Measurements from ENCODE around the gene ADGRA3.

The ADGRA3 gene

GRCh38 chr4:22501715-22502095 is 14.2 kb downstream of the ADGRA3 start:
- no peak for TF ChIP-seq GABPA (IDR thresholded peaks at IDR 0.05; ENCODE audit: low read depth)
- no peak for TF ChIP-seq POLR2AphosphoS5 (IDR thresholded peaks at IDR 0.05; ENCODE audit: low read depth)
- Histone ChIP-seq H3K4me3 (replicated peaks; ENCODE audit: insufficient read depth, low read length) (no peak overlapping the region), H3K27ac (replicated peaks) (no peak overlapping the region), H3K27me3 (ENCODE audit: insufficient read depth, poor library complexity, severe bottlenecking) (no peaks in the 10 kb centered on the region)
- no peak for DNase-seq (ENCODE audit: low read depth in 1 of 2, low spot score in 1 of 2)

DNA sequence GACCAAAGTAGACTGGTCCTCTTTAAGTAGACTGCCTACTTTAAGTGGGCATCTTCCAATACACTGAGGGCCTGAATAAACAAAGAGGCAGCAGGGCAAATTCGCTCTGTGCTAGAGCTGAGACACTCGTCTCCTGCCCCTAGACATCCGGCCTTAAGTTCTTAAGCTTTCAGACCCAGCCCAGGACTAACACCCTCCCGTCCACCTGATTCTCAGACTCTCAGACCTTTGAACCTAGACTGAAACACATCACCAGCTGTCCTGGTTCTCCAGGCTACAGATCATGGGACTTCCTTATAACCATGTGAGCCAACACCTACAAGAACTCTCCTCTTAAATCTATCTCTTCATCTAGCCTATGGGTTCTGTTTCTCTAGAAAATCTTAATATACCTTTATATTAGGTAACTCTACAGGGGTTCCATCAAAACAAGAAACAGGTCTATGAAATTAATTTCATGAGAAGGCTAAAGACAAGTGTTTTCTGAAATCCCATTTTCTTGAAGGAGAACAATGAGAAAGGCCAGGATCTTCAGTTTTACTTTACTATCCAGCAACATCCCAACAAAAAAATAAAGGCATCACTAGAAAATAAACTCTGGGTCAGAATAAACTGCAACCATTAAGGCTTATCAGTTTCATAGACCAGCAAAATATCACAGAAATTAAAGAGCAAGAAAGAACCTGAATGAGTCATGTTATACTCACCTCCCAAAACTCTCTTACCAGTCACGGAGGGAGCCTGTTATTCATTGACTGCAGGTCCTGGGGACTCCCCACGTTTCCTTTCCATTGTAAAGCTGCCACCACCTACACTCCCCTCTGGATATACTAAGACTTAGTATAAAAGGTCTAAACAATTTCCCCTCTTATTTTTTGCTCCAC is 14.8 kb downstream of the ADGRA3 start:
- H3K27ac ChIP-seq (replicated peaks): no peak overlapping the region
- TF ChIP-seq GABPA (IDR thresholded peaks at IDR 0.05; ENCODE audit: low read depth): no peak
- TF ChIP-seq REST (IDR thresholded peaks at IDR 0.05; ENCODE audit: insufficient replicate concordance, low read depth): no peak
- TF ChIP-seq POLR2AphosphoS5 (IDR thresholded peaks at IDR 0.05; ENCODE audit: low read depth): no peak
- TF ChIP-seq, protein P1, sequence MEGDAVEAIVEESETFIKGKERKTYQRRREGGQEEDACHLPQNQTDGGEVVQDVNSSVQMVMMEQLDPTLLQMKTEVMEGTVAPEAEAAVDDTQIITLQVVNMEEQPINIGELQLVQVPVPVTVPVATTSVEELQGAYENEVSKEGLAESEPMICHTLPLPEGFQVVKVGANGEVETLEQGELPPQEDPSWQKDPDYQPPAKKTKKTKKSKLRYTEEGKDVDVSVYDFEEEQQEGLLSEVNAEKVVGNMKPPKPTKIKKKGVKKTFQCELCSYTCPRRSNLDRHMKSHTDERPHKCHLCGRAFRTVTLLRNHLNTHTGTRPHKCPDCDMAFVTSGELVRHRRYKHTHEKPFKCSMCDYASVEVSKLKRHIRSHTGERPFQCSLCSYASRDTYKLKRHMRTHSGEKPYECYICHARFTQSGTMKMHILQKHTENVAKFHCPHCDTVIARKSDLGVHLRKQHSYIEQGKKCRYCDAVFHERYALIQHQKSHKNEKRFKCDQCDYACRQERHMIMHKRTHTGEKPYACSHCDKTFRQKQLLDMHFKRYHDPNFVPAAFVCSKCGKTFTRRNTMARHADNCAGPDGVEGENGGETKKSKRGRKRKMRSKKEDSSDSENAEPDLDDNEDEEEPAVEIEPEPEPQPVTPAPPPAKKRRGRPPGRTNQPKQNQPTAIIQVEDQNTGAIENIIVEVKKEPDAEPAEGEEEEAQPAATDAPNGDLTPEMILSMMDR (IDR thresholded peaks at IDR 0.05; ENCODE audit: insufficient read depth, low read length): no peak
- no peak for TF ChIP-seq SPI1 (IDR thresholded peaks at IDR 0.05; ENCODE audit: borderline replicate concordance, low read depth)
- DNase-seq (ENCODE audit: low read depth in 1 of 2, low spot score in 1 of 2): no peak
- H3K27me3 ChIP-seq (ENCODE audit: insufficient read depth, poor library complexity, severe bottlenecking): no peaks in the 10 kb centered on the region
- no peak overlapping the region for H3K4me3 ChIP-seq (replicated peaks; ENCODE audit: insufficient read depth, low read length)

- Histone ChIP-seq H3K4me3 (replicated peaks; ENCODE audit: insufficient read depth, low read length) (no peak overlapping the region), H3K27me3 (ENCODE audit: insufficient read depth, poor library complexity, severe bottlenecking) (no peaks in the 10 kb centered on the region), H3K27ac (replicated peaks) (no peak overlapping the region)
- DNase-seq (ENCODE audit: low read depth in 1 of 2, low spot score in 1 of 2): no peak
- TF ChIP-seq SPI1 (IDR thresholded peaks at IDR 0.05; ENCODE audit: borderline replicate concordance, low read depth) (no peak), GABPA (IDR thresholded peaks at IDR 0.05; ENCODE audit: low read depth) (no peak), POLR2AphosphoS5 (IDR thresholded peaks at IDR 0.05; ENCODE audit: low read depth) (no peak), REST (IDR thresholded peaks at IDR 0.05; ENCODE audit: insufficient replicate concordance, low read depth) (no peak)
- TF ChIP-seq, protein P1 (IDR thresholded peaks at IDR 0.05; ENCODE audit: insufficient read depth, low read length): no peak
Measured at GRCh38 chr4:22500128-22500611, 15.7 kb downstream of the ADGRA3 start.

GRCh38 chr4:22498866-22499265 is 17.0 kb downstream of the ADGRA3 start:
- Histone ChIP-seq H3K27ac (replicated peaks) (no peak overlapping the region), H3K4me3 (replicated peaks; ENCODE audit: insufficient read depth, low read length) (no peak overlapping the region), H3K27me3 (ENCODE audit: insufficient read depth, poor library complexity, severe bottlenecking) (no peaks in the 10 kb centered on the region)
- no peak for DNase-seq (ENCODE audit: low read depth in 1 of 2, low spot score in 1 of 2)
- TF ChIP-seq, protein P1 (IDR thresholded peaks at IDR 0.05; ENCODE audit: insufficient read depth, low read length): no peak
- no peak for TF ChIP-seq REST (IDR thresholded peaks at IDR 0.05; ENCODE audit: insufficient replicate concordance, low read depth)
- no peak for TF ChIP-seq GABPA (IDR thresholded peaks at IDR 0.05; ENCODE audit: low read depth)
- TF ChIP-seq SPI1 (IDR thresholded peaks at IDR 0.05; ENCODE audit: borderline replicate concordance, low read depth): no peak
- TF ChIP-seq POLR2AphosphoS5 (IDR thresholded peaks at IDR 0.05; ENCODE audit: low read depth): no peak
